ENCODE data around the gene FRK. TPM values are rescaled to one million over a fixed set of nuclear protein-coding genes. Genes with fewer than 3 reads are reported as not detected.
A peak's percentile ranks its signal among the peaks of the same experiment; 100 is the strongest.

The FRK gene
- polyA plus RNA-seq, 1 donor (not counting 4 experiments of a cell fraction or from before 2014, with no cell fraction given) = 2.4 TPM

DNA sequence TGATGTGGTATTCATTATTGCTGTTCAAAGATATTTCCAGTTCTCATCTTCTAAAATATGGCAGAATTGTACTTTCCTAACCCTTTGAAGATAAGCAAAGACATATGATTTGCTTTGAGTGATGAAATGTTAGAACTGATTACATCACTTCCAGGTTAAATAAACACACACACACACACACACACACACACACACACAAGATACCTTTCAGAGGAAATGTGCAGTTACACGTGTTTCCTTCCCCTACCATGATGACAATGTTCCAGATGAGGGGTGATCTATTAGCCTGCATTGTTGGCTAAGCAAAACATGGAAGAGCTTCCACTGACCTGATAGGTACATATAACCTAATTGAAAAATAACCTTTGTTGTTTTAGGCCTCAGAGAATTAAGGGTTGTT is 11.7 kb upstream of the FRK start:
- Histone ChIP-seq H3K4me2 (ENCODE audit: control insufficient read depth, extremely low read depth, insufficient read depth, low read depth, low read length) (no peak overlapping the region), H3K9me3 (ENCODE audit: control insufficient read depth, low read depth, low read length) (no peaks in the 10 kb centered on the region), H3K9me1 (ENCODE audit: control insufficient read depth, extremely low read depth, insufficient read depth, low read length) (peaks cover 2% of the 10 kb centered on the region), H2AFZ (ENCODE audit: control insufficient read depth, low read length) (no peak overlapping the region), H3K9ac (ENCODE audit: control insufficient read depth, extremely low read depth, insufficient read depth, low read length) (no peak overlapping the region), H4K20me1 (ENCODE audit: control insufficient read depth, extremely low read depth, insufficient read depth, low read length) (no peaks in the 10 kb centered on the region), H3K36me3 (ENCODE audit: control insufficient read depth in 2 of 2, extremely low read depth in 1 of 2, insufficient read depth in 2 of 2, low read length in 2 of 2) (no peaks in the 10 kb centered on the region), H3K4me3 (ENCODE audit: control insufficient read depth in 2 of 3, extremely low read depth in 1 of 3, insufficient read depth in 2 of 3, low read depth in 1 of 3, low read length in 3 of 3) (no peak overlapping the region), H3K4me1 (ENCODE audit: control insufficient read depth, extremely low read depth, insufficient read depth, low read length) (peaks cover 20% of the 10 kb centered on the region), H3K27ac (ENCODE audit: control insufficient read depth, insufficient read depth, low read length) (no peak overlapping the region), H3K27me3 (ENCODE audit: control insufficient read depth, extremely low read depth, insufficient read depth, low read length) (no peaks in the 10 kb centered on the region), H3K79me2 (ENCODE audit: control insufficient read depth, insufficient read depth, low read length) (no peaks in the 10 kb centered on the region)
- FAIRE-seq = no peak
- no peak for DNase-seq (ENCODE audit: low read depth, low spot score)
- dilution Hi-C loops (cut with MboI; ENCODE audit: extremely low pct_ligation_motif_present, low sequenced_read_pairs) = no loop called here
- TF ChIP-seq EZH2 (IDR thresholded peaks at IDR 0.05; ENCODE audit: low read length) = no peak

DNA sequence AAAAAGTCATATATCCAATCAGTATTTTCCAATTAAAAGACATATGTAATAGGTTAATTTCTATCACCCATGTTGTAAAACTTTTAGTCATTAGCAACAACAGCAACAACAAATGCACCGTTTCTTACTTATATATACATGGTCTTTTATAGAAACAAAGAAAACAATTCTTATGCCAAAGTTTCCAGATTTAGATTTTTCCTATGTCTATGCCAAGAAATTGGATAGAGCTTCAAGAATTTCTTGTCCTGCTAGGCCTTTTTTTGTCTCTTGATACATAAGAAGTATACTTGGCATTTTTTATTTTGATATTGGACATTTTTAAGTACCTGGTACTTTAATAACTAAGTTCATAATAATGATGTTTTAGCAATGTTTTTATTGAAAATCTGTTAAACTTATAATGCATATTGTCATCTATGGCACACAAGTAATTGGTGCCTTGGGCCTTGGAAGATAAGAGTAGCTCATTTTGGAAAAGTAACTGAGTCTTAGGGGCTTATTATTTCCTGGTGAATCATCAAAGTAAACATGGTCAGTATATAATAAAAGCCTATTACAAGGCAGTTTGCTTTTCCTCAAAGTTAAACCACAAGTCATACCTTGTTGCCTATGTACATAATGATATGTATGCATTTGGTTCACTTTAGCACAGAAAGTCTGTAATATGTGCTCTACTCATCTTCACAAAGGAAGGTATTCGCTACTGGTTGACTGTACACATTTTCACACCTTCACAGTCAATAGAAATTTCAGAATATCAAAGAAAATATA is 10.1 kb upstream of the FRK start:
- no peaks in the 10 kb centered on the region for H3K27me3 ChIP-seq (ENCODE audit: control insufficient read depth, extremely low read depth, insufficient read depth, low read length)
- H3K9ac ChIP-seq (ENCODE audit: control insufficient read depth, extremely low read depth, insufficient read depth, low read length) = no peak overlapping the region
- TF ChIP-seq, protein P1, sequence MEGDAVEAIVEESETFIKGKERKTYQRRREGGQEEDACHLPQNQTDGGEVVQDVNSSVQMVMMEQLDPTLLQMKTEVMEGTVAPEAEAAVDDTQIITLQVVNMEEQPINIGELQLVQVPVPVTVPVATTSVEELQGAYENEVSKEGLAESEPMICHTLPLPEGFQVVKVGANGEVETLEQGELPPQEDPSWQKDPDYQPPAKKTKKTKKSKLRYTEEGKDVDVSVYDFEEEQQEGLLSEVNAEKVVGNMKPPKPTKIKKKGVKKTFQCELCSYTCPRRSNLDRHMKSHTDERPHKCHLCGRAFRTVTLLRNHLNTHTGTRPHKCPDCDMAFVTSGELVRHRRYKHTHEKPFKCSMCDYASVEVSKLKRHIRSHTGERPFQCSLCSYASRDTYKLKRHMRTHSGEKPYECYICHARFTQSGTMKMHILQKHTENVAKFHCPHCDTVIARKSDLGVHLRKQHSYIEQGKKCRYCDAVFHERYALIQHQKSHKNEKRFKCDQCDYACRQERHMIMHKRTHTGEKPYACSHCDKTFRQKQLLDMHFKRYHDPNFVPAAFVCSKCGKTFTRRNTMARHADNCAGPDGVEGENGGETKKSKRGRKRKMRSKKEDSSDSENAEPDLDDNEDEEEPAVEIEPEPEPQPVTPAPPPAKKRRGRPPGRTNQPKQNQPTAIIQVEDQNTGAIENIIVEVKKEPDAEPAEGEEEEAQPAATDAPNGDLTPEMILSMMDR (optimal IDR thresholded peaks at IDR 0.05 in 1 of 3, IDR thresholded peaks at IDR 0.05 in 1 of 3, conservative IDR thresholded peaks at IDR 0.05 in 1 of 3; ENCODE audit: extremely low read depth in 1 of 3, insufficient read depth in 2 of 3, low read length in 3 of 3) = no peak
- no peak for TF ChIP-seq EZH2 (IDR thresholded peaks at IDR 0.05; ENCODE audit: low read length)
- DNase-seq (ENCODE audit: low read depth, low spot score) = no peak
- no peak overlapping the region for H3K27ac ChIP-seq (ENCODE audit: control insufficient read depth, insufficient read depth, low read length)
- no peaks in the 10 kb centered on the region for H3K36me3 ChIP-seq (ENCODE audit: control insufficient read depth in 2 of 2, extremely low read depth in 1 of 2, insufficient read depth in 2 of 2, low read length in 2 of 2)
- H3K4me3 ChIP-seq (ENCODE audit: control insufficient read depth in 2 of 3, extremely low read depth in 1 of 3, insufficient read depth in 2 of 3, low read depth in 1 of 3, low read length in 3 of 3) = no peak overlapping the region
- no peaks in the 10 kb centered on the region for H3K9me3 ChIP-seq (ENCODE audit: control insufficient read depth, low read depth, low read length)
- H3K9me1 ChIP-seq (ENCODE audit: control insufficient read depth, extremely low read depth, insufficient read depth, low read length) = peaks cover 2% of the 10 kb centered on the region
- peak; percentile 61 for FAIRE-seq
- no peak overlapping the region for H3K4me2 ChIP-seq (ENCODE audit: control insufficient read depth, extremely low read depth, insufficient read depth, low read depth, low read length)
- peaks cover 20% of the 10 kb centered on the region for H3K4me1 ChIP-seq (ENCODE audit: control insufficient read depth, extremely low read depth, insufficient read depth, low read length)
- no peaks in the 10 kb centered on the region for H4K20me1 ChIP-seq (ENCODE audit: control insufficient read depth, extremely low read depth, insufficient read depth, low read length)
- no peak overlapping the region for H2AFZ ChIP-seq (ENCODE audit: control insufficient read depth, low read length)
- H3K79me2 ChIP-seq (ENCODE audit: control insufficient read depth, insufficient read depth, low read length) = no peaks in the 10 kb centered on the region
- dilution Hi-C loops (cut with MboI; ENCODE audit: extremely low pct_ligation_motif_present, low sequenced_read_pairs) = no loop called here

All from keratinocyte (primary cell).